ENCODE results near the gene RIN1. TPM values are rescaled to one million over a fixed set of nuclear protein-coding genes. Genes with fewer than 3 reads are reported as not detected.

The RIN1 gene
- total RNA-seq, 1 donor from 2014 or later, result 0.56 TPM

DNA sequence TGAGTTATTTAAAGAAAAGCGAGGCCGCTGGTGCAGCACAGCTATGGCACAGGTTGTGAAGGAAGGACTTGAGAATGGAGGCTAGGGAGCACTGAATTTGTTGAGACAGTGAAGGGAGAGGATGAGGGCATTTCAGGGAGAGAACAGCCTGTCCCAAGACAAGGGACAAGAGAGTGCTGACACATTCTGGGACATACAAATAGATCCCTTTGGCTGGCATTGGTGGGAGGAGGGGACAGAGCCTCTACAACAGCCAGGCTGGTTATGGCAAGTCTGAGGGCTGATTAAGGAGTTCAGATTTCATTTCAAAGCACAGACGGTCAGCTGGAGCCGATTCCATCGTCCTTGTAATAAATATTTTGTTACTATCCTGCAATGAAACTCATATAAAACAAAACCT is 37.0 kb upstream of the RIN1 start:
- Histone ChIP-seq H2AFZ (replicated peaks) (no peak overlapping the region), H3K79me2 (ENCODE audit: low read depth) (peaks cover 22% of the 10 kb centered on the region), H3F3A (ENCODE audit: low read depth) (peaks cover 36% of the 10 kb centered on the region), H3K4me2 (peak overlapping the region; percentile 24), H3K27me3 (no peaks in the 10 kb centered on the region), H3K27ac (no peak overlapping the region), H3K4me3 (no peak overlapping the region), H4K20me1 (ENCODE audit: low read depth) (peaks cover 11% of the 10 kb centered on the region), H3K9ac (no peak overlapping the region), H3K36me3 (no peaks in the 10 kb centered on the region), H3K9me3 (ENCODE audit: low read depth) (no peaks in the 10 kb centered on the region), H3K4me1 (peaks cover 15% of the 10 kb centered on the region)
- TF ChIP-seq, protein P1, sequence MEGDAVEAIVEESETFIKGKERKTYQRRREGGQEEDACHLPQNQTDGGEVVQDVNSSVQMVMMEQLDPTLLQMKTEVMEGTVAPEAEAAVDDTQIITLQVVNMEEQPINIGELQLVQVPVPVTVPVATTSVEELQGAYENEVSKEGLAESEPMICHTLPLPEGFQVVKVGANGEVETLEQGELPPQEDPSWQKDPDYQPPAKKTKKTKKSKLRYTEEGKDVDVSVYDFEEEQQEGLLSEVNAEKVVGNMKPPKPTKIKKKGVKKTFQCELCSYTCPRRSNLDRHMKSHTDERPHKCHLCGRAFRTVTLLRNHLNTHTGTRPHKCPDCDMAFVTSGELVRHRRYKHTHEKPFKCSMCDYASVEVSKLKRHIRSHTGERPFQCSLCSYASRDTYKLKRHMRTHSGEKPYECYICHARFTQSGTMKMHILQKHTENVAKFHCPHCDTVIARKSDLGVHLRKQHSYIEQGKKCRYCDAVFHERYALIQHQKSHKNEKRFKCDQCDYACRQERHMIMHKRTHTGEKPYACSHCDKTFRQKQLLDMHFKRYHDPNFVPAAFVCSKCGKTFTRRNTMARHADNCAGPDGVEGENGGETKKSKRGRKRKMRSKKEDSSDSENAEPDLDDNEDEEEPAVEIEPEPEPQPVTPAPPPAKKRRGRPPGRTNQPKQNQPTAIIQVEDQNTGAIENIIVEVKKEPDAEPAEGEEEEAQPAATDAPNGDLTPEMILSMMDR (IDR thresholded peaks at IDR 0.05), result no peak
- TF ChIP-seq EZH2 (IDR thresholded peaks at IDR 0.05), result no peak
- no peak for TF ChIP-seq EZH2phosphoT487 (IDR thresholded peaks at IDR 0.05)
- Mint-ChIP-seq H3K9me3 (no peaks in the 10 kb centered on the region), H3K36me3 (peaks cover 4% of the 10 kb centered on the region), H3K4me3 (peak overlapping the region; percentile 95), H3K4me1 (peaks cover 24% of the 10 kb centered on the region), H3K27me3 (ENCODE audit: insufficient read depth, low read depth) (peaks cover 3% of the 10 kb centered on the region), H3K27ac (no peak overlapping the region)
- peak; percentile 13 for DNase-seq (ENCODE audit: low spot score)

DNA sequence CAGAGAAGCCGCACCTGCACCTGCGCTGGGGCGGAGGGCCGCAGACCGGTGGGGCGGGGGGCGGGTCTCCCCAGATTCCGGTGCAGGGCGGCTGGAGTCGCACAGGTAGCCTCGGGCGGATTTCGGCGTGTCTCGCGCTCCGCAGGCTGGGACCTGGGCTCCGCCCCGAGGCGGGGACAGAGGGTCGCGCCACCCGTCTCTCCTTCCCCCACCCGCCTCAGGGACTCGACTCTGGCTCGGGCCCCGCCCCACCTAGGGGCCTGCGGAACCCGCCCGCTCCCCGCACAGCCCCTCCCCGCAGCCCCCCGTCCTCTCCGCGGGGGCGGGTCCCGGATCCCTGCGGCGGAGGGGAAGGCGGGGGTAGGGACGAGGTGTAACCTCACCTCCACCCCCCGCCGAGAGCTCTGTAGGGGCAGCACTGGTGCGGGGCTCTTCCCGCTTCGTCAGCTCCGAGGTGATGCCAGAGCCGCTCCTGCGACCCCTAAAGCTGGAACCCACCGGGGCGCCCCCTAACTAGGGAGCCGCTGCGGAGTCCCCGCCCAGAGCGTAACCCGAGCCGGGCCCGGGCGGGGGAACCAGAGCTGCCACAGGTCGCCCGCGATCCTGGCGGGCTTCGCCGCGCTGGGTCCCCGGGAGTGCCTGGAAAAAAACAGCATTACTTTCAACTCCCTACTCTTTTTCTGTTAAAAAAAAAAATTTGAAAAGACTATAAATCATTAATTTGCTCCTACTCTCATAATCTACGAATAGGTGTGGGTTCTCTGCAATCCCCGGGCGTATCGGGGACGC is 35.6 kb upstream of the RIN1 start, which contains the start of gene SLC29A2:
Gene SLC29A2, minus strand, starts transcription at position 134 of the 789 bp plus-strand sequence. CDS start 169 bp downstream, outside the sequence.
- H3K4me3 ChIP-seq, result peak within 1 kb of the TSS; percentile 81
- Mint-ChIP-seq H3K4me1 (peaks cover 24% of the 10 kb centered on the region), H3K4me3 (peak within 1 kb of the TSS; percentile 95), H3K9me3 (no peaks in the 10 kb centered on the region), H3K27me3 (ENCODE audit: insufficient read depth, low read depth) (peaks cover 3% of the 10 kb centered on the region), H3K36me3 (peaks cover 9% of the 10 kb centered on the region), H3K27ac (peak within 1 kb of the TSS; percentile 50)
- no peaks in the 10 kb centered on the region for H3K9me3 ChIP-seq (ENCODE audit: low read depth)
- no peaks in the 10 kb centered on the region for H3K27me3 ChIP-seq
- TF ChIP-seq EZH2phosphoT487 (IDR thresholded peaks at IDR 0.05) (no peak), EZH2 (IDR thresholded peaks at IDR 0.05) (peak; percentile 28)
- peak within 1 kb of the TSS; percentile 87 for H3K4me2 ChIP-seq
- peak within 1 kb of the TSS; percentile 89 for H2AFZ ChIP-seq (replicated peaks)
- peak; percentile 97 for DNase-seq (ENCODE audit: low spot score)
- H3F3A ChIP-seq (ENCODE audit: low read depth), result peaks cover 49% of the 10 kb centered on the region
- H3K27ac ChIP-seq, result peak within 1 kb of the TSS; percentile 76
- H3K4me1 ChIP-seq, result peaks cover 15% of the 10 kb centered on the region
- no peaks in the 10 kb centered on the region for H3K36me3 ChIP-seq
- H4K20me1 ChIP-seq (ENCODE audit: low read depth), result peaks cover 11% of the 10 kb centered on the region
- H3K79me2 ChIP-seq (ENCODE audit: low read depth), result peaks cover 22% of the 10 kb centered on the region
- H3K9ac ChIP-seq, result no peak within 1 kb of the TSS

DNA sequence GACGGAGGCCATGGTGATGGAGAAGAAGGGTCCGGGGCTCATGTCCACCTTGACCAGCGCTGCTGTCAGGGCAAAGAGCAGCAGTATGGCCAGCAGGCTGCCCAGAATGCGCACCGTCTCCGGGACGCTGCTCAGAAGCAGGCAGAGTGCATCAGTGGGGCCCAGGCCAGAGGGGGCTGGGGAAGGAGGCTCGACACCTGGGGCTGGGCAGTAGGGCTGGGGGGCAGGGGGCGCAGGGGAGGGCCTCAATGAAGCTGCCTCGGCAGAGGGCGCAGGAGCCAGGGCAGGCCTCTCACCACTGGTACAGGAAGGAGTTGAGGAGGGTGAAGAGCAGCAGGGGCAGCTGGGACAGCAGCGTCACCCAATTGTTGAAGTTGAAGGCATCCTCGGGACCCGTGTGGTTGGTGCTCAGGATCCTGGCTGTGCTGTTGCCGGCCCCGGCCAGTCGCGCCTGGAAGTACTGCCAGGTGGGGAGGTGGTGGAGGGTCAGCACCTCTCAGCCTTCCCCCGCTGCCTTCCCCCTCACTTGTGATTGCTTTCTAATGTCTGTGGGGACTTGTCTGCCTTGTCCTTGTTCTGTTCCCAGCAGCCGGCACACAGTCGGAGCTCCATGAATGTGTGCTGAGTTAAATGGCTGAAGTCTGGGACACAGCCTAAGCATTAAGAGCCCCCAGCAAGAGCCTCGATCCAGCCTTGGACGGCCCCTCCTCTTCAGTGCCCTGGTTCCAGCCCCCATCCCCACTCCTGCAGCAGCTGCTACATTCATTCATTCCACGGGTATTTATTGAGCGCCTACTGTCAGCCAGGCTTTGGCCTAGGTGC is 33.0 kb upstream of the RIN1 start:
- H3K4me3 Mint-ChIP-seq, result peak overlapping the region; percentile 95
- Histone ChIP-seq H3F3A (ENCODE audit: low read depth) (peaks cover 67% of the 10 kb centered on the region), H2AFZ (replicated peaks) (no peak overlapping the region), H3K27ac (no peak overlapping the region), H3K4me1 (peaks cover 15% of the 10 kb centered on the region), H3K79me2 (ENCODE audit: low read depth) (peaks cover 22% of the 10 kb centered on the region), H3K9me3 (ENCODE audit: low read depth) (no peaks in the 10 kb centered on the region), H4K20me1 (ENCODE audit: low read depth) (peaks cover 11% of the 10 kb centered on the region), H3K36me3 (no peaks in the 10 kb centered on the region), H3K4me3 (peak overlapping the region; percentile 81), H3K9ac (no peak overlapping the region), H3K27me3 (no peaks in the 10 kb centered on the region), H3K4me2 (peak overlapping the region; percentile 87)
- peak overlapping the region; percentile 68 for H3K27ac Mint-ChIP-seq
- H3K4me1 Mint-ChIP-seq, result peaks cover 24% of the 10 kb centered on the region
- DNase-seq (ENCODE audit: low spot score), result no peak
- TF ChIP-seq EZH2phosphoT487 (IDR thresholded peaks at IDR 0.05), result no peak
- TF ChIP-seq, protein P1 (IDR thresholded peaks at IDR 0.05), result no peak
- H3K27me3 Mint-ChIP-seq (ENCODE audit: insufficient read depth, low read depth), result peaks cover 6% of the 10 kb centered on the region
- peaks cover 11% of the 10 kb centered on the region for H3K36me3 Mint-ChIP-seq
- H3K9me3 Mint-ChIP-seq, result no peaks in the 10 kb centered on the region
